Measurements from ENCODE around the gene FNIP1. TPM values are rescaled to one million over a fixed set of nuclear protein-coding genes. Genes with fewer than 3 reads are reported as not detected.

The FNIP1 gene
- total and polyA plus RNA-seq, 2 of the 8 experiments (the other 6 are each of a cell fraction or from before 2014, with no cell fraction given): 3.5 to 17.3 TPM

DNA sequence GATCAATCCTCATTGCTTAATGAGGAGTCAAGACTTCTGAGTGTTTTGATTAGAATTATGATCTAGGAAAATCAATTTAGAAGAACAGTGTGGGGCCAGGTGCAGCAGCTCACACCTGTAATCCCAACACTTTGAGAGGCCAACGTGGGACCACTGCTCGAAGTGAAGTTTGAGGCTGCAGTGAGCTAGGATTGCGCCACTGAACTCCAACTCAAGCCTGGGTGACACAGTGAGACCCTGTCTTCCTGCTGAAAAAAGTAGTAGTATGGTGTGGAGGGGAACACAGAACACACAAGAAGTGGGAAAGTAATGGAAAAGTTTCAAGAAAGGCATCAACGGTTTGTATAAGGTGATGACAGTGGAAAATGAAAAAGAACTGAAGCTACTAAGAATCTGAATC, 9.1 kb downstream of the FNIP1 start:
- H2BK12ac ChIP-seq (ENCODE audit: low read depth, low read length): no peak overlapping the region
- H2BK120ac ChIP-seq (replicated peaks; ENCODE audit: low read depth, low read length): no peak overlapping the region
- H3K4me3 ChIP-seq (ENCODE audit: extremely low read depth in 1 of 4, insufficient read depth in 2 of 4, low read depth in 3 of 4, low read length in 4 of 4): no peak overlapping the region
- no peak overlapping the region for H3K4me2 ChIP-seq (ENCODE audit: insufficient read depth in 1 of 2, low read depth in 2 of 2, low read length in 2 of 2)
- no peak overlapping the region for H4K5ac ChIP-seq (ENCODE audit: insufficient read length, low read depth, low read length)
- no peaks in the 10 kb centered on the region for H3K9me3 ChIP-seq (ENCODE audit: insufficient read depth in 2 of 2, low read depth in 1 of 2, low read length in 1 of 2)
- no peak overlapping the region for H3K56ac ChIP-seq (replicated peaks; ENCODE audit: insufficient read length, low read depth, low read length)
- DNase-seq (ENCODE audit: low read depth in 1 of 2, low spot score in 2 of 2) (no peak), FAIRE-seq (no peak)
- CTCF ChIA-PET (ENCODE audit: partially characterized antibody): interaction anchor here (0.7 to 0.9 kb wide), 2 partner anchors 220 to 381 kb away, joined by 3 read pairs; no protein-coding TSS in a partner anchor
- no peak overlapping the region for H3K18ac ChIP-seq (ENCODE audit: extremely low read depth, low read length)
- POLR2A ChIA-PET (ENCODE audit: partially characterized antibody): interaction anchor here (0.6 to 2.1 kb wide), 2 partner anchors 9 to 15 kb away, joined by 3 to 14 read pairs; partner anchors contain the start of gene FNIP1
- H2AFZ ChIP-seq (ENCODE audit: low read length): no peak overlapping the region
- H3K14ac ChIP-seq (ENCODE audit: insufficient read length): no peak overlapping the region
- no peaks in the 10 kb centered on the region for H3K27me3 ChIP-seq (replicated peaks in 1 of 4; ENCODE audit: control insufficient read depth in 3 of 4, extremely low read depth in 1 of 4, insufficient read depth in 3 of 4, low read length in 3 of 4)
- H3K79me2 ChIP-seq (ENCODE audit: control insufficient read depth in 1 of 2, insufficient read depth in 2 of 2, low read length in 2 of 2): peaks cover 6 to 86% of the 10 kb centered on the region in 2 experiments; a peak in 3 of 4 replicates
- peaks cover 3% of the 10 kb centered on the region; the same call in 1 of the 2 replicates for H3K79me1 ChIP-seq (ENCODE audit: low read depth, low read length)
- no peak overlapping the region for H2AK5ac ChIP-seq (ENCODE audit: low read depth, low read length)
- 0 out of 7 replicates have a peak, but pooled peaks cover 0 to 2% (median 0%) of the 10 kb centered on the region in 4 experiments for H3K4me1 ChIP-seq (replicated peaks in 1 of 4; ENCODE audit: control insufficient read depth in 3 of 4, insufficient read depth in 4 of 4, low read length in 3 of 4)
- no peak overlapping the region for H3K4ac ChIP-seq (replicated peaks; ENCODE audit: insufficient read length, low read depth, low read length)
- no peak overlapping the region for H4K91ac ChIP-seq (replicated peaks; ENCODE audit: insufficient read length, low read length)
- H2BK20ac ChIP-seq (ENCODE audit: low read length): no peak overlapping the region
- WGBS, 2 experiments (ENCODE audit: extremely low coverage in 1 of 2, insufficient coverage in 1 of 2, insufficient read length in 1 of 2, insufficient replicate concordance in 2 of 2, low coverage in 1 of 2, low lambda C conversion rate in 2 of 2, missing lambda C conversion rate in 1 of 2): 95% methylated on average over 4 of the region's 4 CpGs; no CpG with 5 or more reads in 1 of the 2 experiments
- H4K20me1 ChIP-seq (replicated peaks in 1 of 2; ENCODE audit: control insufficient read depth in 1 of 2, insufficient read depth in 2 of 2, low read length in 2 of 2): peaks cover 8 to 11% of the 10 kb centered on the region in 2 experiments
- no peak overlapping the region for H4K8ac ChIP-seq (ENCODE audit: extremely low read depth, insufficient read depth, low read length)
- no peak overlapping the region for H3K27ac ChIP-seq (ENCODE audit: low read depth, low read length)
- no peak overlapping the region for H3K23ac ChIP-seq (ENCODE audit: insufficient read length)
- no peaks in the 10 kb centered on the region for H3K36me3 ChIP-seq (ENCODE audit: control insufficient read depth in 2 of 4, insufficient read depth in 4 of 4, low read length in 3 of 4)
- no peak overlapping the region for H2BK5ac ChIP-seq (ENCODE audit: low read depth, low read length)
- no peaks in the 10 kb centered on the region; the same call in 1 of the 2 replicates for H3K23me2 ChIP-seq (ENCODE audit: low read depth, low read length)
- no peak overlapping the region for H2BK15ac ChIP-seq (ENCODE audit: low read length)
- no peak overlapping the region for H3K9ac ChIP-seq (replicated peaks in 1 of 4; ENCODE audit: extremely low read depth in 1 of 4, low read depth in 3 of 4, low read length in 3 of 4)
- TF ChIP-seq SP4 (IDR thresholded peaks at IDR 0.05; ENCODE audit: low read length) (no peak), SRF (IDR thresholded peaks at IDR 0.05; ENCODE audit: low read depth, low read length) (no peak), NRF1 (IDR thresholded peaks at IDR 0.05; ENCODE audit: low read depth, low read length) (no peak), E2F6 (IDR thresholded peaks at IDR 0.05) (no peak), RFX5 (IDR thresholded peaks at IDR 0.05; ENCODE audit: borderline replicate concordance, low read depth, low read length) (no peak), SIRT6 (IDR thresholded peaks at IDR 0.05; ENCODE audit: low read length) (no peak), CREB1 (IDR thresholded peaks at IDR 0.05) (no peak), RXRA (IDR thresholded peaks at IDR 0.05; ENCODE audit: insufficient read depth, low read depth, low read length) (no peak), KDM1A (IDR thresholded peaks at IDR 0.05; ENCODE audit: borderline replicate concordance, low read length) (no peak), CBX5 (IDR thresholded peaks at IDR 0.05; ENCODE audit: low read depth, low read length) (no peak), SAP30 (IDR thresholded peaks at IDR 0.05; ENCODE audit: insufficient read depth, insufficient replicate concordance, low read length) (no peak), KDM5A (IDR thresholded peaks at IDR 0.05; ENCODE audit: low read length) (no peak), RAD21 (IDR thresholded peaks at IDR 0.05 in 1 of 2, conservative IDR thresholded peaks at IDR 0.05 in 1 of 2; ENCODE audit: low read depth in 2 of 2, low read length in 2 of 2) (no peak), CBX8 (IDR thresholded peaks at IDR 0.05; ENCODE audit: borderline replicate concordance, low read depth, low read length) (no peak)
